ENCODE data around the gene GZMM. TPM values are rescaled to one million over a fixed set of nuclear protein-coding genes. Genes with fewer than 3 reads are reported as not detected.

Gene GZMM
- total and polyA plus RNA-seq, 2 of the 13 experiments (the other 11 are each of a cell fraction or from before 2014, with no cell fraction given): 0.07 TPM; not detected in 1

DNA sequence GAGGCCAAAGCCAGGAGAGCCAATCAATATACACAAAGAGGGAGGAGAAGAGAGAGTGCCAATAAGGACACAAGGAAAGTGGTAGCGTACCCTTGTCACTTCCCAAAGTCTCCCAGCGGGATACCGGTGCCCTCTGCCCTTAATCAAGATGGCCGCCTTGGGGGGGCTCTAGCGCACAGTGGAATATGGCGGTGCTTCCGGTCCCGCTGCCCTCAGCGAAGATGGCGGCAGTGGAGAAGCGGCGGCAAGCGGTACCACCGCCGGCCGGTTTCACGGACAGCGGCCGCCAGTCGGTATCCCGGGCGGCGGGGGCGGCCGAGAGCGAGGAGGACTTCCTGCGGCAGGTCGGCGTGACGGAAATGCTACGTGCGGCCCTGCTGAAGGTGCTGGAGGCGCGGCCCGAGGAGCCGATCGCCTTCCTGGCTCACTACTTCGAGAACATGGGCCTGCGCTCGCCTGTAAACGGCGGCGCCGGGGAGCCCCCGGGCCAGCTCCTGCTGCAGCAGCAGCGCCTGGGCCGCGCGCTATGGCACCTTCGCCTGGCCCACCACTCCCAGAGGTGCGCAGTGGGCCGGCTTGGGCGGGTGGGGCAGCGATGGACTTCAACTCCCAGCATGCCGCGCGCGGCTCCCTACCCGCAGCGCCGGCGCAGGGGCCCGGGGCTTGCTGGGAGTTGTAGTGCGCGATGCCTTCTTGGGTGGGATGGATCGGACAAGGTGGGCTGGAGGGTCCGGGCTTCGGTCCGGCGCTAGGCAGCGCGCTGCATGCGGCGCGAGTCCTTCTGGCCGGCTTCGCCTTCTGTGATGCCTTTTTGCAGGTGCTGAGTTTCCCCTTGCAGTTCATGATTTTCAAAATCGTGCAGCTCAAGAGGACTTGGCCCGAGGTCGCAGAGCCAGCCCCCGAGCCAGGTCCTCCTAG is 36.3 kb upstream of the GZMM start, which contains the start of gene TPGS1 (continued):
- TF ChIP-seq HOXA5 (CRISPR knock-in tag; IDR thresholded peaks at IDR 0.05) (peak; percentile 80; the same call in 1 of the 2 replicates), ZC3H4 (CRISPR knock-in tag; IDR thresholded peaks at IDR 0.05; ENCODE audit: borderline replicate concordance) (no peak), ARID5B (CRISPR knock-in tag; IDR thresholded peaks at IDR 0.05) (no peak; the same call in 1 of the 2 replicates), ZNF441 (CRISPR knock-in tag; IDR thresholded peaks at IDR 0.05; ENCODE audit: borderline replicate concordance) (peak; percentile 78), ZNF7 (CRISPR knock-in tag; IDR thresholded peaks at IDR 0.05) (no peak), ZNF784 (CRISPR knock-in tag; IDR thresholded peaks at IDR 0.05; ENCODE audit: borderline replicate concordance) (0 out of 2 replicates have a peak, but pooled peaks have one; percentile 45), ZNF460 (CRISPR knock-in tag; IDR thresholded peaks at IDR 0.05; ENCODE audit: borderline replicate concordance) (no peak), ZBTB1 (CRISPR knock-in tag; IDR thresholded peaks at IDR 0.05; ENCODE audit: borderline replicate concordance) (no peak), ZZZ3 (CRISPR knock-in tag; IDR thresholded peaks at IDR 0.05; ENCODE audit: borderline replicate concordance) (no peak), TOPORS (CRISPR knock-in tag; IDR thresholded peaks at IDR 0.05) (peak; percentile 40; the same call in 1 of the 2 replicates), ZNF607 (CRISPR knock-in tag; IDR thresholded peaks at IDR 0.05; ENCODE audit: borderline replicate concordance) (peak; percentile 92; the same call in 1 of the 2 replicates), ZNF552 (CRISPR knock-in tag; IDR thresholded peaks at IDR 0.05; ENCODE audit: borderline replicate concordance) (no peak; the same call in 1 of the 2 replicates), KMT2A (CRISPR knock-in tag; IDR thresholded peaks at IDR 0.05) (no peak; the same call in 1 of the 2 replicates), ELK4 (CRISPR knock-in tag; IDR thresholded peaks at IDR 0.05; ENCODE audit: borderline replicate concordance) (no peak; the same call in 1 of the 2 replicates), SMYD3 (CRISPR knock-in tag; IDR thresholded peaks at IDR 0.05) (no peak), ZSCAN29 (CRISPR knock-in tag; conservative IDR thresholded peaks at IDR 0.05) (no peak), ZNF574 (CRISPR knock-in tag; IDR thresholded peaks at IDR 0.05) (peak; percentile 95)
- TF ChIP-seq, protein P1, sequence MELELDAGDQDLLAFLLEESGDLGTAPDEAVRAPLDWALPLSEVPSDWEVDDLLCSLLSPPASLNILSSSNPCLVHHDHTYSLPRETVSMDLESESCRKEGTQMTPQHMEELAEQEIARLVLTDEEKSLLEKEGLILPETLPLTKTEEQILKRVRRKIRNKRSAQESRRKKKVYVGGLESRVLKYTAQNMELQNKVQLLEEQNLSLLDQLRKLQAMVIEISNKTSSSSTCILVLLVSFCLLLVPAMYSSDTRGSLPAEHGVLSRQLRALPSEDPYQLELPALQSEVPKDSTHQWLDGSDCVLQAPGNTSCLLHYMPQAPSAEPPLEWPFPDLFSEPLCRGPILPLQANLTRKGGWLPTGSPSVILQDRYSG (CRISPR knock-in tag; IDR thresholded peaks at IDR 0.05): peak; percentile 52; the same call in 1 of the 2 replicates

All from HepG2 (cell line).